NCI-H2171 (cell line): ENCODE results near the gene LPP.
"Not testable (repeated sequence)": the region's sequence is repeated elsewhere in the genome, so short reads cannot be mapped to it uniquely, and the experiment has no call there.

Experiments used
- DNase-seq: peaks from one replicate; lab custom pipeline; 2025; lab: John Stamatoyannopoulos, UW

The LPP gene, protein sequence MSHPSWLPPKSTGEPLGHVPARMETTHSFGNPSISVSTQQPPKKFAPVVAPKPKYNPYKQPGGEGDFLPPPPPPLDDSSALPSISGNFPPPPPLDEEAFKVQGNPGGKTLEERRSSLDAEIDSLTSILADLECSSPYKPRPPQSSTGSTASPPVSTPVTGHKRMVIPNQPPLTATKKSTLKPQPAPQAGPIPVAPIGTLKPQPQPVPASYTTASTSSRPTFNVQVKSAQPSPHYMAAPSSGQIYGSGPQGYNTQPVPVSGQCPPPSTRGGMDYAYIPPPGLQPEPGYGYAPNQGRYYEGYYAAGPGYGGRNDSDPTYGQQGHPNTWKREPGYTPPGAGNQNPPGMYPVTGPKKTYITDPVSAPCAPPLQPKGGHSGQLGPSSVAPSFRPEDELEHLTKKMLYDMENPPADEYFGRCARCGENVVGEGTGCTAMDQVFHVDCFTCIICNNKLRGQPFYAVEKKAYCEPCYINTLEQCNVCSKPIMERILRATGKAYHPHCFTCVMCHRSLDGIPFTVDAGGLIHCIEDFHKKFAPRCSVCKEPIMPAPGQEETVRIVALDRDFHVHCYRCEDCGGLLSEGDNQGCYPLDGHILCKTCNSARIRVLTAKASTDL

DNA sequence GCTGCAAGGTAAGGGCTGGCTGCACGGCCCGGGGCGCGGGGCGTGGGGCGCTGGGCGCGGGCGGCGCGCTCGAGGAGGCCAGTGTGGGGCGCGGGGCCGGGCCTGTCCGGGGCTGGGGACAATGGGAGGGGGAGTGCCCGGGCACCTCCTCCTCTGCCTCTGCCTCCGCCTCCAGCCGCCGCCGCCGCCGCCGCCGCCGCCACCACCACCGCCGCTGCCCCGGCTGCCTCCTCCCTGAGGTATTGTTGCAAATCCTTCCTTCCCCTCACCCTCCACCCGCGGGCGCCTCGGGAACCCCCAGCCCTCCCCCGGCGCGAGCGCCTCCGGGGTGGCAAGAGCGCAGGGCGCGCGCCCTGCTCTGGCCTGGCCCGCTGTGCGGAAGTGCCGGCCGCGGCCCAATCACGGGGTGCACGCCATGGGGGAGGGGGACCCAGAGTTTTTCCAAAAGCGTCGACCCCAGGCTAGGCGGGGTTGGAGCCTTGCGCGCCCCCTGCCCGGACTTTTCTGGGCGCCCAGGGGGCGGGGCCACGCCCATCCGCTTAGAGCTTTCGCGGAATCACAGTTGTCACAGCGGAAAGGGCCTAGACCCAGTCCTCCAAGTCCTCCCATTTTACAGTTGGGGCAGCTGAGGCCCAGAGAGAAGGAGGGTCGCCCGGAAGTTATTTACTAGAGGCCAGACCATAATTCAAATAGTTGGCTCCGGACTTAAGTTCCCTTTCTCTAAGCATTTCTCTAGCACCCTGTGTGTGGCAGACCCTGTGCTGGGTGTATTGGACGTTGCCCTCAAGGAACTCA is at the start of gene LPP:
Gene LPP (plus strand): TSS at position 144 of the 795 bp plus-strand sequence. CDS start 251,964 bp downstream, outside the sequence.
- no peak for DNase-seq

DNA sequence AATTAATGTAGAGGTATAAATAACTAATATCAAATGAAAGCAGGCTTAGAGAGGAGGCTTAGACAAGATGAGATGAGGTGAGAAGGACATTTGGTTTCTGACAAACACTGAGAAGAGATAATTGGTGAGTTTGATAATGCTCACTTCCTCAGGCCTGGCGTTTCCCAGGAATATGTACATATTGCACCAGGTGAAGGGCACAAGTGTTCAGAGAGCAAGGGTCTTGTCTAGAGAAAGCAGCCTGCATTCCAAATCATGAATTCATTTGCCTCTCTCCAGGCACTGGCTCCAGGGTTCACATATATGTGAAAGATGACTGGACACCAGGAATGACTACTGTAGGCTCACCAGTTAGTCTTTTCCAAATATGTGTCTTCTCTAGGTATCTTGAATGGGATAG is 48.0 kb upstream of the LPP start:
- no peak for DNase-seq

DNA sequence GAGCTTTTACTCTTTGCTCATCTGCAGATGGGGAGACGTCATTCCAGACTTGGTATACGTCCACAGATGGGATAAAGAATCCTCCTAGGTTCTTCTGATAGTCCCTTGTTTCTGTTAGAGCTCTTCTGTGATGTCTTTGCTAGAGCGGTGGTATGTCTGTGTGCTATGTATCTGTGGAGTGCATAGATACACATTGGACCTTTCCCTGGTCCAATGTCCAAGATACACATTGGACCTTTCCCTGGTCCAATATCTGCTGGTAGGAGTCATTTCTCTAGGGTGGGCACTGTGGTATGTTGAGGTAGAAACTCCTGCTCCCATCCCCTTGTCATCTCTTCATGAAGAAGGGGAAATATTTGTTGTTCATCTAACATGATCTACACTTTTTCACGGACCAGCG is 47.5 kb upstream of the LPP start:
- no peak for DNase-seq

- no peak for DNase-seq
These were observed 46.8 kb upstream of the LPP start for GRCh38 chr3:188106887-188107830.

DNA sequence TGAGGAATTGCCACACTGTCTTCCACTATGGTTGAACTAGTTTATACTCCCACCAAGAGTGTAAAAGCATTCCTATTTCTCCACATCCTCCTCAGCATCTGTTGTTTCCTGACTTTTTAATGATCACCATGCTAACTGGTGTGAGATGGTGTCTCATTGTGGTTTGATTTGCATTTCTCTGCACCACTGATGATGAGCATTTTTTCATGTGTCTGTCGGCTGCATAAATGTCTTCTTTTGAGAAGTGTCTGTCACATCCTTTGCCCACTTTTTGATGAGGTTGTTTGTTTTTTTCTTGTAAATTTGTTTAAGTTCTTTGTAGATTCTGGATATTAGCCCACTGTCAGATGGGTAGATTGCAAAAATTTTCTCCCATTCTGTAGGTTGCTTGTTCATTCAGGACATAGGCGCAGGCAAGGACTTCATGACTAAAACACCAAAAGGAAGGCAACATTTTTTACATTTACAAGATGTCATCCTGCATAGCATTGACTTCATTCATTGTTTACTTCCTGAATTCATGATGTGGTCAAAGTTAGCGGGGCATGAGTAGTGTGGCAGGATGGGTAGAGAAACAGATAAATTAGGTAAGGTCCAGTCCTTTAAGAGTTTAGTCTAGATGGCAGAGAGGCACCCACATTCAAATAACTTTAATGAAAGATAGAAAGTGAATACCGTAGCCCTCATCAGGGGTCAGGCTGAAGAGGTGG is 45.1 kb upstream of the LPP start:
- DNase-seq = no peak

DNA sequence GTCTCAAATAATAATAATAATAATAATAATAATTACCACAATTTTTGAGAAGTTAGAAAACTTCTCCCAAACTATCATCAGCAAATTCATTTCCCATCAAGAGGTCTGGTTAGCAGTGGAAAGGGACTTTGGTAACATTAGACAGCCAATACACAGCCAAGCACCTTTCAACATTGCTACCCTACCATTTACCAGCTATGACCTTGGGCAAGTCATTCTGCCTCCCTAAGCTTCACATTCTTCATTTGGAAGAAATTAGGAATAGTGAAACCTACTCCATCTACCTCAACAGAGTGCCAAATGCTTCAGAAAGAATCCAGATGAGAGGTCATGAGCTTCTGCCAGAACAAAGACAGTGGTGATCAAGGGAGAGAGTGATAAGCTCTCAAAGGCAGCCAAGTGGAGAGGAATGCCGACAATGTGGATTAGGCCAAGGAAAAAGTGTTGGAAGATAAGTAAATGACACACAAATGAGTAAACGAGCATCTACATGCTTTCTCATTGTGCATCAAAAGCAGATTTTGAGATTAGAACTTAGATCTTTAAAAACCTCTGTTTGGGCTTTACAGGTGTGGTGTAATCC is 42.9 kb upstream of the LPP start:
- no peak for DNase-seq

DNA sequence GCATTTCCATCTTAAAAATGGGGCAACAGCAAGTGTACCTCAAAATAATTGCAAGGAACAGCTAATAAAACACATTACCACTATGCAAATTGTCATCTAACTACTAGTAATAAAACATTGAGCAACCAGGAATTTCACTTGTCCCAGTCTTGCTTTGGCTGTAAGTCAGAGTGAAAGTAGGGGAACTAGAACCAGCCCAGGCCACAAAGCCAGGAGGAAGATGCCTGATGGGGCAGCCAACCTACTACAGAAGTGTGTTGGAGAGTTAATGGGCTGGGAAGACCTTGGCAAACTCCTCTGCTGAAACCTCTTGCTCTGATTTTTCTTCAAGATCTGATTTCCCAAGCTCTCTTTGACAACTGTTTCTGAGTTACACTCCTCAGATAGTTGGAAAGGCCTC is 40.2 kb upstream of the LPP start:
- DNase-seq = no peak

- no peak for DNase-seq
These were observed 34.1 kb upstream of the LPP start for GRCh38 chr3:188119846-188120245.

DNA sequence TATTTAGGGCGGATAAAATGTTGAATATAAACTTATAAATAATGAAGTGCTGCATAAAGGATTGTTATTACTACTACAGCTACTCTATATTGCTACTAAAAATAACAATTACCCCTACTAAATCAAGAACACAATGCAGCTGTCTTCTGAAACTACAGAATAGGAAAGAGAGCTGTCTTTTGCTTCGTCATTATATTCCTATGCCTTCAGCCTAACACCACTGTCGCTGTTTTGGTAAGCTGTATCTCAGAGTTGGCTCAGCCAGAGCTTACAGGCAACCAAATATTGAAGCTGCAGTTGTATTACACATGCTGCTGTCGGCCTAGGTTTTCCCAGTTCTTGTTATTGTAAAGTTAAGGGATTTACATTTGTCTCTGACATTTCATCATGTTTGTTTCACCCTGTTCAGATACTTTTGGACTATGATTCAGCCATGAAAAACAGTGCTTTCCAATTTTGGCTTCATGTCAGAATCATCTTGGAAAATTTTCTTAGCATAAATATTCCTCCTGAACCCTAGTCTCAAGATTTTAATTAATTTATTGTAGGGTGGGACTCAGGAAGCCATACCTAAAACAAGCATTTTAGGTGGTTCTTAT is 31.3 kb upstream of the LPP start:
- DNase-seq = no peak

GRCh38 chr3:188123170-188123905 is 30.6 kb upstream of the LPP start:
- no peak for DNase-seq

- DNase-seq = no peak
These were observed 29.8 kb upstream of the LPP start for GRCh38 chr3:188124184-188124583.

GRCh38 chr3:188125076-188125475 is 28.9 kb upstream of the LPP start:
- DNase-seq = no peak

DNA sequence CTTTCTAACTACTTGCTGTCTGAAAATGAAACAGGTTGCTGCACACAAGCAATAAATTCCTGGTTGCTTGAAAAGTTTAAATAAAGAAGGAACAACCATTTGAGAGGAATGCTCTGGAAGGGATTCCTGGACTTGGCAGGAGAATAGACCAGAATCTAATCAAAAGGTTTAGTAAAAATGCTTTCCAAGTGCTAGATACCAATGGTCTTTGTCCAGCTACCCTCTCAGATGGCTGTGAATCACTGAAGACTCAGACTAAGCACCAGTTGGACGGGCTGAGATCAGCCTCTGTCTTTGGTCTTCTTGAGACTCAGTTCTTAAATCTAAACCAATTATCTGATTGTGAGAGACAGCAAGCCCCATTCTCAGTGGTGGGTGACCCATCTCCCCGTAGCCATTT is 27.7 kb upstream of the LPP start:
- DNase-seq = no peak

GRCh38 chr3:188126934-188127333 is 27.0 kb upstream of the LPP start:
- no peak for DNase-seq

DNA sequence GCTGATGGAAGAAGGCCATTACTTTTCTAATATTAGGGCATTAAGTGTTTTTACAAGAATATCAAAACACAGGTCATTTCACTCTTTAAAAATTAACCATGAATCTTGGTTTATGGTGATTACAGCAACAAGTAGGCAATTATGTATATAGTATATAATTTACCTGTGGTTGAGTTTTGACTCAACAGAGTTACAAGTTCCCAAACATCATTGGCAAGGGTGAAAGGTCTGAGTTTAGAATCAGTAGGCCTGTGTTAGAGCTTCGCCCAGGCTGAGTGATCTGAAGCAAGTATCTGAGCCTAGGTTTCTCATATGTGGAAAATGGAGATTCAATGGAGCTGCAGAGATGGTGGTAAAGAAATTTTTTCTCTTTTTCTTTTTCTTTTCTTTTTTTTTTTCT is 25.1 kb upstream of the LPP start:
- DNase-seq = no peak

- DNase-seq = not testable (repeated sequence)
These were observed 22.9 kb upstream of the LPP start for GRCh38 chr3:188131023-188131422.

DNA sequence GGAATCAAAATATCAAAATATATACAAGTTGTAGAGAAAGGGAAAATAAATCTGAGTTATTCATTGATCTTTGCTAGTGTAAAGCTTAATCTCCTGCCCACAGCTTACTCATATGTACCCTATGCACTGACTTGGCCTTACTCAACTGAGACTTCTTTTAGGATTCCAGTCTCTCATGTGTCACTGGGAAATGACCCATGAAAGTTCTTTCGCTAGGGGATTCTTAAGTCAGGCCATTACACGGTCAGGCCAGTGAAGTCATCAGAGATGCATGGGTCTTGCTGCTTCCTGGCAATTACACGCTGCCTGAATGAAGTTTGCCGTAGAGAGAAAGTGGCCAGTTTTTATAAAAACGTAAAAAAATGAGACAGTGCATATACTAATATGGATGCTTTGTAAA is 20.7 kb upstream of the LPP start:
- no peak for DNase-seq

- no peak for DNase-seq
These were observed 20.3 kb upstream of the LPP start for GRCh38 chr3:188133646-188134045.

DNA sequence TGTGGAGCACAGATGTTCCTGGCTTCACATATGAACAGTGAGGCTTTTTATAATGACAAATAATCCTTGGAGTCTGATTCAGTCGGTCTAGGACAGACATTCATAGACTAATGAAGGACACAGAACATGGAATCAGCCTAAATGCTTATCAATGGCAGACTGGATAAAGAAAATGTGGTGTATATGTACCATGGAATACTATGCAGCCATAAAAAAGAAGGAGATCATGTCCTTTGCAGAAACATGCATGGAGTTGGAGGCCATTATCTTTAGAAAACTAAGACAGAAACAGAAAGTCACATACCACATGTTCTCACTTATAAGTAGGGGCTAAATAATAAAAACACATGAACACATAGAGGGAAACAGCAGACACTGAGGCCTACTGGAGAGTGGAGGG is 19.9 kb upstream of the LPP start:
- DNase-seq = no peak

DNA sequence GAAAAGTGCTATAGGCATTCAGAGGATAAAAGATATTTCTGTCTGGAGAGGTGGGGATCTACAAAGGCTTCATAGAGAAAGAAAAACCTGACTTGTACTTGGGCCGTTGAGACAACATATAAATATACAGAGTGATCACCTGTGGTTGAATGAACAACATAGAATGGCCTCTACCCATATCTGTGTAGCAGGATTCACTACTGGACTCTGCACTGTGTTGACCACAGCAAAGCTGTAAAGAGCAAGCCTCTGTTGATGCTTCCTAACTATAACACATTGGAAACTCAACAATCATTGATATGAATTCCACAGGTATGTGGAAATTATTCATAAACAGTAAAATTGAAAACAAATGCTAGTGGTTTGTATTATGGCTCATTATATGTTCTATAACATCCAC is 19.1 kb upstream of the LPP start:
- no peak for DNase-seq
